Type B pancreatic cell (in vitro differentiated cells): Measurements from ENCODE around the gene NEU2. TPM values are rescaled to one million over a fixed set of nuclear protein-coding genes. Genes with fewer than 3 reads are reported as not detected.
"Not testable (repeated sequence)": the region's sequence is repeated elsewhere in the genome, so short reads cannot be mapped to it uniquely, and the experiment has no call there.

Experiments used
- DNase-seq: peaks from one replicate; pipeline ENCODE4 v3.0.0; 2021; ENCODE audit warnings: mixed read lengths; ENCODE audit not compliant: unreplicated experiment; ENCODE audit errors: extremely low spot score
- H3K27ac Mint-ChIP-seq: 2 replicates; pipeline ENCODE4 v1.8.0; 2021; ENCODE audit warnings: mild to moderate bottlenecking, mixed read lengths
- H3K27me3 Mint-ChIP-seq: 2 replicates; pipeline ENCODE4 v1.8.0; 2021; ENCODE audit warnings: mixed read lengths
- H3K36me3 Mint-ChIP-seq: 2 replicates; pipeline ENCODE4 v1.8.0; 2021; ENCODE audit warnings: mixed read lengths
- H3K4me1 Mint-ChIP-seq: one replicate; pipeline ENCODE4 v1.8.0; 2021; ENCODE audit warnings: mixed read lengths; ENCODE audit not compliant: unreplicated experiment
- H3K4me3 Mint-ChIP-seq: 2 replicates; pipeline ENCODE4 v1.8.0; 2021; ENCODE audit warnings: mild to moderate bottlenecking, mixed read lengths
- H3K9me3 Mint-ChIP-seq: 2 replicates; pipeline ENCODE4 v1.8.0; 2021; ENCODE audit warnings: mixed read lengths
- CTCF ChIP-seq: fragments of 200-600 bp; sonication (generic); conservative IDR thresholded peaks from 2 replicates; pipeline ENCODE4 v1.5.0; 2021; ENCODE audit warnings: antibody characterized with exemption, mild to moderate bottlenecking
- total RNA-seq: library from RNA; stranded (reverse); gene quantifications from 2 replicates; pipeline ENCODE4 v1.2.1, GENCODE V29; 2021; ENCODE audit warnings: low replicate concordance

Gene NEU2
- total RNA-seq, 1 donor from 2014 or later: not detected

GRCh38 chr2:233017947-233018346 is 14.5 kb upstream of the NEU2 start:
- Mint-ChIP-seq H3K4me1 (no peaks in the 10 kb centered on the region), H3K36me3 (no peaks in the 10 kb centered on the region), H3K9me3 (no peaks in the 10 kb centered on the region), H3K27me3 (no peaks in the 10 kb centered on the region), H3K27ac (no peak overlapping the region), H3K4me3 (no peak overlapping the region)
- TF ChIP-seq CTCF: no peak
- DNase-seq: no peak

- not testable (repeated sequence) for H3K36me3 Mint-ChIP-seq, DNase-seq, H3K27ac Mint-ChIP-seq, H3K4me1 Mint-ChIP-seq, H3K9me3 Mint-ChIP-seq, H3K4me3 Mint-ChIP-seq, H3K27me3 Mint-ChIP-seq
Observed at GRCh38 chr2:233019610-233020009, 12.9 kb upstream of the NEU2 start.

DNA sequence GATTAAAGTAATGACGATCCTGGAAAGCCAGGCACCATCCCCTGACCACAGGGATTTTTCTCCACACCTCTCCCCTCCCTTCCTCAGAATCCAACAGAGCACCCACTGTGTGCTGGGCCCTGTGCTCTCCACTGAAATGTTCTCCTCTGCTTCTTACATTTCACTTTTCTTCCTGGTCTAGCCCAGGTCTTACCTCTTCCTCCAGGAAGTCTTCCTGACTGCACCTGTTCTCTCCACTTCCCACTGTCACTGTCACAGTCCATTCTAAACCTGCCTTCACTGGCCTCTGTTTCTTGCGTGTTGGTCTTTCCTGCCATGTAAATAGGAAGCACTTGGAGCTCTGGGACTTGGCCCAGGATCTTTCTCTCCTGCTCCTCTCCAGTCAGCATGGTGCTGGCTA is 12.0 kb upstream of the NEU2 start:
- Mint-ChIP-seq H3K27ac (no peak overlapping the region), H3K4me1 (no peaks in the 10 kb centered on the region), H3K9me3 (no peaks in the 10 kb centered on the region), H3K4me3 (no peak overlapping the region), H3K27me3 (no peaks in the 10 kb centered on the region), H3K36me3 (no peaks in the 10 kb centered on the region)
- DNase-seq: no peak
- no peak for TF ChIP-seq CTCF

- Mint-ChIP-seq H3K36me3 (no peaks in the 10 kb centered on the region), H3K27ac (no peak overlapping the region), H3K4me1 (no peaks in the 10 kb centered on the region), H3K27me3 (no peaks in the 10 kb centered on the region), H3K9me3 (no peaks in the 10 kb centered on the region), H3K4me3 (no peak overlapping the region)
- no peak for TF ChIP-seq CTCF
- DNase-seq: no peak
Observed at GRCh38 chr2:233021771-233022170, 10.7 kb upstream of the NEU2 start.

DNA sequence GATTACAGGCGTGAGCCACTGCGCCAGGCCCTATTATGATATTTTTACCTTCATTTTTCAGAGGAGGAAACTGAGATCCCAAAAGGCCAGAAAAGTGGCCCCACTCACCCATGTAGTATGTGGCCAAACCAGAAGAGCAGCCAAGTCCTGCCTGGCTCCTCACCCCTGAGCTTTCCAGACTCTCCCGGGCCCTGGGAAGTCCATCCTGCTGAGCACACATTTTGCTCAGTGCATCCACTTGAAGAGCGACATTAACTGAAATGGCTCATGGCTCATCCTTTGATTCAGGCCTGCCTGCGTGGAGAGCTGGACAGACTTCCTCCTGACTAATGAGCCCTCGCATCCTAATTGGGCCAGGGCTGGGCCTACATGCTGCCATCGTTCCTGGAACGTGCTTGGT is 9.9 kb upstream of the NEU2 start:
- Mint-ChIP-seq H3K27ac (no peak overlapping the region), H3K4me1 (no peaks in the 10 kb centered on the region), H3K27me3 (no peaks in the 10 kb centered on the region), H3K9me3 (no peaks in the 10 kb centered on the region), H3K36me3 (no peaks in the 10 kb centered on the region), H3K4me3 (no peak overlapping the region)
- no peak for DNase-seq
- no peak for TF ChIP-seq CTCF

- Mint-ChIP-seq H3K27ac (no peak overlapping the region), H3K36me3 (no peaks in the 10 kb centered on the region), H3K4me1 (no peaks in the 10 kb centered on the region), H3K4me3 (no peak overlapping the region), H3K9me3 (no peaks in the 10 kb centered on the region), H3K27me3 (no peaks in the 10 kb centered on the region)
- no peak for TF ChIP-seq CTCF
- DNase-seq: no peak
Observed at GRCh38 chr2:233023007-233023760, 9.3 kb upstream of the NEU2 start.
